Caco-2 (cell line): Measurements from ENCODE around the gene CRIP1. TPM values are rescaled to one million over a fixed set of nuclear protein-coding genes. Genes with fewer than 3 reads are reported as not detected.

Experiments
- BruUV-seq: library from RNA; stranded (reverse); fragments of 400-500 nt; replicated peaks from 2 replicates; lab custom pipeline; 2021; lab: Mats Ljungman, UMichigan
- CTCF ChIA-PET: fragments of 300-600 bp; sonication (Branson Sonifier 250); formaldehyde crosslinking; loops from one replicate; lab custom pipeline; 2022; ENCODE audit warnings: antibody characterized with exemption; lab: Charles Lee
- POLR2A ChIA-PET: fragments of 300-600 bp; sonication (Branson Sonifier 250); formaldehyde crosslinking; loops from one replicate; lab custom pipeline; 2022; ENCODE audit warnings: antibody characterized with exemption; lab: Charles Lee
- DNase-seq, 2 experiments: peaks; one replicate each; pipeline versions ENCODE4 v3.0.0 to v3.0.0-alpha.2; 2020 to 2022
- H3K27me3 ChIP-seq: replicated peaks from 2 replicates; pipeline ENCODE4 v1.6.0; 2011; ENCODE audit warnings: low read length; ENCODE audit not compliant: control insufficient read depth, insufficient read depth
- H3K36me3 ChIP-seq: 2 replicates; pipeline ENCODE4 v1.5.1; 2011; ENCODE audit warnings: low read length; ENCODE audit not compliant: control insufficient read depth, insufficient read depth
- H3K4me1 ChIP-seq: fragments of 250-450 bp; sonication (Bioruptor Pico); 2 replicates; pipeline ENCODE4 v1.5.1; 2020; ENCODE audit warnings: mild to moderate bottlenecking
- H3K4me3 ChIP-seq: 2 replicates; pipeline ENCODE4 v1.5.1; 2011; ENCODE audit warnings: low read depth, mild to moderate bottlenecking, control low read depth, low read length
- H3K9me3 ChIP-seq: fragments of 250-450 bp; sonication (Bioruptor Pico); 2 replicates; pipeline ENCODE4 v1.5.1; 2020; ENCODE audit warnings: mild to moderate bottlenecking, moderate library complexity
- H3K27ac Mint-ChIP-seq: one replicate; pipeline ENCODE4 v1.8.0; 2022; ENCODE audit warnings: mixed read lengths; ENCODE audit not compliant: unreplicated experiment
- H3K27me3 Mint-ChIP-seq: one replicate; pipeline ENCODE4 v1.8.0; 2022; ENCODE audit warnings: mixed read lengths; ENCODE audit not compliant: insufficient read depth, unreplicated experiment
- H3K36me3 Mint-ChIP-seq: one replicate; pipeline ENCODE4 v1.8.0; 2022; ENCODE audit warnings: mild to moderate bottlenecking, mixed read lengths; ENCODE audit not compliant: insufficient read depth, unreplicated experiment
- H3K4me1 Mint-ChIP-seq: one replicate; pipeline ENCODE4 v1.8.0; 2022; ENCODE audit warnings: low read depth, mixed read lengths; ENCODE audit not compliant: unreplicated experiment
- H3K4me3 Mint-ChIP-seq: one replicate; pipeline ENCODE4 v1.8.0; 2022; ENCODE audit warnings: mild to moderate bottlenecking, moderate library complexity, mixed read lengths; ENCODE audit not compliant: unreplicated experiment
- H3K9me3 Mint-ChIP-seq: one replicate; pipeline ENCODE4 v1.8.0; 2022; ENCODE audit warnings: mixed read lengths; ENCODE audit not compliant: unreplicated experiment
- CTCF ChIP-seq, 2 experiments: fragments of 200-600 bp in 1 of 2; IDR thresholded peaks; 1 replicate in 1 of 2; 2 replicates in 1 of 2; pipeline versions ENCODE4 v1.5.1 to v1.8.0; 2011 to 2022; ENCODE audit warnings: antibody characterized with exemption in 1 of 2, control low read depth in 1 of 2, inconsistent platforms in 1 of 2, low read depth in 1 of 2, low read length in 1 of 2, mild to moderate bottlenecking in 1 of 2, moderate library complexity in 1 of 2; ENCODE audit not compliant: insufficient read depth in 1 of 2, severe bottlenecking in 1 of 2, unreplicated experiment in 1 of 2
- intact Hi-C: fragments of 100-400 bp; cut with micrococcal nuclease; formaldehyde crosslinking; loops from one replicate; pipeline ENCODE4 v1.10.0; 2022; ENCODE audit not compliant: unreplicated experiment
- total RNA-seq: library from RNA; stranded (reverse); gene quantifications from 2 replicates; pipeline ENCODE4 v1.2.3, GENCODE V29; 2022

CRIP1 gene
- total RNA-seq, 1 experiment from 2014 or later: 75.1 TPM

- peaks cover 1% of the 10 kb centered on the region for H3K36me3 ChIP-seq
- H3K4me3 Mint-ChIP-seq: no peak overlapping the region
- H3K4me3 ChIP-seq: no peak overlapping the region
- BruUV-seq: no TSS peak
- no peaks in the 10 kb centered on the region for H3K4me1 ChIP-seq
- POLR2A ChIA-PET: no interaction called here
- H3K27ac Mint-ChIP-seq: no peak overlapping the region
- DNase-seq: no peak
- intact Hi-C loops: no loop called here
- CTCF ChIA-PET: no interaction called here
- H3K36me3 Mint-ChIP-seq: peaks cover 26% of the 10 kb centered on the region
- no peaks in the 10 kb centered on the region for H3K27me3 Mint-ChIP-seq
- no peaks in the 10 kb centered on the region for H3K4me1 Mint-ChIP-seq
- no peaks in the 10 kb centered on the region for H3K9me3 ChIP-seq
- H3K27me3 ChIP-seq: no peaks in the 10 kb centered on the region
- TF ChIP-seq CTCF (IDR thresholded peaks at IDR 0.05; ENCODE audit: insufficient read depth in 1 of 2, low read depth in 1 of 2, low read length in 1 of 2, severe bottlenecking in 1 of 2, unreplicated experiment in 1 of 2): no peak
- H3K9me3 Mint-ChIP-seq: no peaks in the 10 kb centered on the region
Measured at GRCh38 chr14:105445901-105446845, 40.5 kb upstream of the CRIP1 start.

GRCh38 chr14:105446971-105447370 lies 39.7 kb upstream of the CRIP1 start:
- no peak for TF ChIP-seq CTCF (IDR thresholded peaks at IDR 0.05; ENCODE audit: insufficient read depth in 1 of 2, low read depth in 1 of 2, low read length in 1 of 2, severe bottlenecking in 1 of 2, unreplicated experiment in 1 of 2)
- H3K4me3 Mint-ChIP-seq: no peak overlapping the region
- H3K4me1 ChIP-seq: no peaks in the 10 kb centered on the region
- ChIA-PET CTCF (no interaction called here), POLR2A (no interaction called here)
- H3K27me3 ChIP-seq: no peaks in the 10 kb centered on the region
- peaks cover 29% of the 10 kb centered on the region for H3K36me3 Mint-ChIP-seq
- H3K9me3 Mint-ChIP-seq: no peaks in the 10 kb centered on the region
- H3K4me1 Mint-ChIP-seq: no peaks in the 10 kb centered on the region
- intact Hi-C loops: no loop called here
- no peak overlapping the region for H3K27ac Mint-ChIP-seq
- no peaks in the 10 kb centered on the region for H3K27me3 Mint-ChIP-seq
- H3K4me3 ChIP-seq: no peak overlapping the region
- no peaks in the 10 kb centered on the region for H3K9me3 ChIP-seq
- DNase-seq: no peak
- BruUV-seq: no TSS peak
- H3K36me3 ChIP-seq: peaks cover 1% of the 10 kb centered on the region

- no peaks in the 10 kb centered on the region for H3K9me3 Mint-ChIP-seq
- no peak overlapping the region for H3K4me3 Mint-ChIP-seq
- intact Hi-C loops: no loop called here
- H3K27me3 ChIP-seq: no peaks in the 10 kb centered on the region
- no peaks in the 10 kb centered on the region for H3K4me1 Mint-ChIP-seq
- POLR2A ChIA-PET: no interaction called here
- no peak overlapping the region for H3K27ac Mint-ChIP-seq
- H3K36me3 Mint-ChIP-seq: peaks cover 32% of the 10 kb centered on the region
- peaks cover 3% of the 10 kb centered on the region for H3K36me3 ChIP-seq
- no peaks in the 10 kb centered on the region for H3K27me3 Mint-ChIP-seq
- DNase-seq: no peak
- no peaks in the 10 kb centered on the region for H3K4me1 ChIP-seq
- no peak for TF ChIP-seq CTCF (IDR thresholded peaks at IDR 0.05; ENCODE audit: insufficient read depth in 1 of 2, low read depth in 1 of 2, low read length in 1 of 2, severe bottlenecking in 1 of 2, unreplicated experiment in 1 of 2)
- BruUV-seq: no TSS peak
- H3K9me3 ChIP-seq: no peaks in the 10 kb centered on the region
- H3K4me3 ChIP-seq: no peak overlapping the region
- CTCF ChIA-PET: interaction anchor here (0.8 to 1.4 kb wide), 3 partner anchors 26 to 42 kb away, joined by 3 to 6 read pairs (median 4); no protein-coding TSS in a partner anchor
Measured at GRCh38 chr14:105447651-105448640, 38.7 kb upstream of the CRIP1 start.
